NCI-H1092 treated with DMSO at 0.1 percent for 48 hours (cell line): ENCODE data around the gene MCTP1.

Source experiments
- DNase-seq: peaks from one replicate; lab custom pipeline; 2025; lab: John Stamatoyannopoulos, UW

MCTP1 gene

DNA sequence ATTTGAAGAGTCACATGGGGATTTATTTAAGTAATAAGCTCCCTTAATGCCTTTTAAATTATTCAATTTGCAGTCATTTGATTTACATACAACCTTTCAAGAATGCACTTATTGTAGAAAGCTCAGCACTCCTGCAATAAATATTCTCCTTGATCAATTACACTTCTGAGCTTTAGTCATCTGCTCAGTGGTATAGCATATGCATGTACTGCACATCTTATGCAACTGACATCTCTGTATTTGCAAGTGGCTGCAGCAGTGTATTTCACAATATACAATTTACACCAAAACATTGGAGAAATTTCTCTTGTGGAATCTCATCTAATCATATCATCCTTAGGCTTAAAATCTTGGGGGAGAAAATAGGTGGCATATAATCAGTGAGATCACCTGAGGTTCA, 340.7 kb downstream of the MCTP1 start:
- DNase-seq = no peak

DNA sequence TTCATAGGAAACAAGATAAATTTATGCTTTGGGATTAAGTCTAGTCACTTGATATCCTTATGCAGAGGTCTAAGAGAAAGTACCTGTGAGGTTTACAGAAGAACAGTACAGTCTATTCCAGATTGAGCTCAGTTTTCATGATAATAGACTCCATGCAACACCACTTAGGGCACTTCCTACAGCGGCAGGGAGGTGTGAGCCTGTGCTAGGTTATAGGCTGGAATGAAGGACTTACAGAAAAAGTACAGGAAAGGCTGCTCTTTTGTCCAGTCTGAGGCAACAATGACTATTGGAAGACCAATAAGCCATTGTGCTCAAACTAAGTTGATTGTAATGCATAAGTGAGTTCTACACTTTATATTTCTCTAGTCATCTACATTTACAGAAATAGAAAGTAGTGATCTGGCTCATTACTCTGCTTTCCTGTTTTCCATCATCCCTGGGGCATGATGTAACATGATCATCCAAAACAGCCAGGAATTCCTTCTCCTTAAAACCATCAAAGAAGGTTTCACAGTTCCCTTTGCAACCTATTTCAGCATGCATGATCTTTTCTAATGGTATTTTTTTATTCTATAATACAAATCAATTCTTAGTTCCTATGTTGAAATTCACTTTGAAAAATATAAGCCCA, 343.7 kb downstream of the MCTP1 start:
- DNase-seq = no peak

DNA sequence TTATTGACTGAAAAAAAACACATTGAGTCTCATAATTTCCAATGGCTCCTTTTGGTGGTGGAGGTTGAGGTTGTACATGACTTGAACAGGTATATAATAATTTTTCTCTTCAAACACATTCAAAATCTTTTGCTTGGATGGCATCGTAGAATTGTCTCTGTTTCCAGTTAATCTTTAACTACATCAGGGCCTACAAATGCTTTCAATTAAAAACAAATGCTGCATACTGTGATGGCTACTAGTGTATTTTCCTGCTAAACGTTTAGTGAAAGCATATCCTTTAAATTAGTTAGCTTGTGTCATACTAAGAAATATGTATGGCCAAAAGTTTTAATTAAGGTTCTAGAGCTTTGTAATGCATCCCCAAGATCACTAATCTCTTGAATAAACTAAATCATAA, 352.6 kb downstream of the MCTP1 start:
- DNase-seq = no peak

DNA sequence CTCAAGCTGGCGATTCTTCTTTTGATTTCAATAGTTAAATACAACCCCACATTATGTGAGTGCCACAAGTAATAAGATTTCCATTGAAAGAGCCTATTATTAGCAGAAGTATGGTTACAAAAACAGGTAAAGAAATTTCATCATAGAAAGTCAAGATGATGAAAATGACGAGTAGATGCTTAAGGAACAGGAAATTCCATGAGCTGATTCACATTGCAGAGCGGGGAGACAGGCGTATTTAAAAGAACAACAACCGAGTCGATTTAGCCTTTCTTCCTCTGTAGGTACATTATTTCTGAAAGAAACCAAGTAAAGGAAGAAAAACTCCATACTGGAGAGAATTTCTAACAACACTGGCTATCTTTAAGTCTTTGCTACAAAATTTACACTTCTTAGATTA, 356.0 kb downstream of the MCTP1 start:
- no peak for DNase-seq

DNA sequence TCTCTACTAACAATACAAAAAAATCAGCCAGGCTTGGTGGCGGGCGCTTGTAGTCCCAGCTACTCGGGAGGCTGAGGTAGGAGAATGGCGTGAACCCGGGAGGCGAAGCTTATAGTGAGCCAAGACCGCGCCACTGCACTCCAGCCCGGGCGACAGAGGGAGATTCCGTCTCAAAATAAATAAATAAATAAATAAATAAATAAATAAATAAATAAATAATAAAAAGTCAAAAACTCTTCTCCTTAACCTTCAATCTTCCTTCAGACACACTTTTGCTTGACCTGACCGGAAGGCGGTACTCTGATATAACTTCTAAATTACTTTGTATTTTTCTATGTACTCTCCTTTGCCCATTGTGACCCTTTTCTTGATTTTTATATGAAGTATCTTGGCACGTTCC, 364.3 kb downstream of the MCTP1 start:
- no peak for DNase-seq

DNA sequence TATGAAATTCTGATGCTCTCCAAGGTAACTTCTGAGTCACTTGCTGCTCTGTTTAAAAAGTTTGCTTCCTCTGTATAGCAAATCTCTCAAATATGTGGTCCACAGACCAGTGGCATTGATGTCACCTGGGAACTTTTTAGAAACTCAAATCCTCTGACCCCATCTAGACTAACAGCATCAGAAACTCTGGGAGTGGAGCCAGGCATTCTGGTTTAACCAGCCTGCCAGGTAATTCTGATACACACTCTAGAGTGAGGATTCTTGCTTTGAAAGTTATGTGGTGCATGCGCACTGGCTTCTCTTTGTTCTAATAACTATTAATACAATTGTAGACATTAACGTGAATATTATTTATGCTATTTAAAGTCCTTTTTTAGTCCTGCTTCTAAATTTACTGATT, 368.3 kb downstream of the MCTP1 start:
- no peak for DNase-seq

DNA sequence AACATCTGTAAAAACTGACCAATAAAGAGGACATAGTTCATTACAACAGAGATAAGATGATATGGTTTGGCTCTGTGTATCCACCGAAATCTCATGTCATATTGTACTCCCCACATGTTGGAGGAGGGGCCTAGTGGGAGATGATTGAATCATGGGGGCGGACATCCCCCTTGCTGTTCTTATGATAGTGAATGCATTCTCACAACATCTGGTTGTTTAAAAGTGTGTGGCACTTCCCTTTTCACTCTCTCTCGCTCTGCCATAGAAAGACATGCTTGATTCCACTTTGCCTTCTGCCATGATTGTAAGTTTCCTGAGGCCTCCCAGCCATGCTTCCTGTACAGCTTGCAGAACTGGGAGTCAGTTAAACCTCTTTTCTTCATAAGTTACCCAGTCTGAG, 373.6 kb downstream of the MCTP1 start:
- DNase-seq = no peak

DNA sequence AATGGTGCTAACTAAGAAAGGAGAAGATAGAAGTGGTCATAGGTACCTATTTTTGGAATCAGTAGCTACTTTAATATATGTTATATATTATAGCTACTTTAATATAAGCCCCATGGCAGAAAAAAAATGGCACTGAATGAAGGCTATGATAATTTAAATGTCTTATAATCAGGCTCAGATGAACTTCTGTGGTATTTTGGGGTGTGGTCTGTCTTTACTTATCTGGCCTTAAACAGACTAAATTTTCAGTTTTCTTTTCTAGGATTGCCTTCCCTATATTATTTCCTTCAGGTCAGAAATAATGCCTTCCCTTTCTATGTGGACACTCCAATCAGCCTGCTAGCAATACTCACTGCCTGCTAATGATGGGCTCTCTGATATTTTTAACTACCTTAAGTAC, 374.2 kb downstream of the MCTP1 start:
- DNase-seq = no peak

DNA sequence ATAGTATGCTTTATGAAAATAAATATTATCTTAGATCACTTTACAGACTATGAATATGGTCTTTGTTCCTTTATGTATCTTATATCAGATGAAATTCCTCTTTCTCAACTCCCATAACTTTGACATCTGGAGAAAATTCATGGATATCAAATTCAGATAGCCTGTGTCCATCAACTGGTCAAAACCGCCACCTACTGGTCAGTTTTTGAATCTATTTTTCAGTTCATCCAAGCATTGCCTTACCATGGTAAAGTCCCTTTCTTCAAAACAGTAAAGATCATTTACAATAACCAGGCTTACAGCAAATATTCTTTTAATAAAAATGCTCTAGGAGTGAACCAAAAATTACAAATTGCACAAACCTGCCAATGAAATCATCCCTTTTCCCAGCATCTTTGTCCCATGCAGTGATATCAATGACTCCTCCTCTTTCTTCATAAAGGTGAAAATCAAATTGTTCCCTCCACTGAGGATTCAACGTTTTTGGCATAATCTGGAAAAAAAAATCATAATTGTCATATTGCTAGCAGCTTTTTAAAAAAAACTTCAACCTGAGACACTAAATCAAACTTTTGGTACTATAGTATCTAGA, 375.9 kb downstream of the MCTP1 start:
- peak; percentile 9 for DNase-seq

DNA sequence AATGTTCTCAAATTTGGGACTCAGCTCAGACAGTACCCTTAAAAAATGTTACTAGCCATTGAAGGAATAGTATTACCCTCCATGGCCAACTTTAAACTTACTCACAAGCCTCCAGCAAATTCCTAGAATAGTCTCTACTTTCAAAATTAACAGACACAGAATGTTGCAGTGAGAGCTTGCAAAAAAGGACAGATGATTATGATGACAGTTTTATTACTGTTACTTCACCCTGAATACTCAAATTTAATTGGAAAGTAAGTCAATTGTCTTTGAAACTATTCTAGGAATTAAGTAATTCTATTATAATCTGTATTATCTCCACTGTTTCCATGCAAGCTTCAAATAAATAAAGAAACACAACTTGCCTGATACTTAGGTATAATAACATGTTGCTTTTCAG, 378.1 kb downstream of the MCTP1 start:
- DNase-seq = no peak

DNA sequence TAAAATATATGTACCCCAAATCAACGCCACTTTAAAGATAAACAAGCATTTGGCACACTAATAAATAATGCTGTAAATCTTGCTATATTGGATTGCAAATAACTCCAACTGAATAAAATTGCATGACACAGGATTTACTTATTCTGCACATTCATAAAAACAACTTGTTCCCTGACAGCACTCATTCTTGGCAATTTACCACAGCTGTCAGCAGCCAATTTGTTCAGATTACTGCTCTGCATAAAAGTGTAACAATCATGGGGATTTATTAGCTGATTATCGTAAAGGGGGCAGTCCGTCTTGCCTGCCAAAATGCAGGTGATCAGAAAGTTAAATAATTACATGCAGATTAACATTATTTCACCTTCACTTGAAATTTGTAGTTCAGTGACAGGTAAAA, 381.2 kb downstream of the MCTP1 start:
- DNase-seq = no peak

DNA sequence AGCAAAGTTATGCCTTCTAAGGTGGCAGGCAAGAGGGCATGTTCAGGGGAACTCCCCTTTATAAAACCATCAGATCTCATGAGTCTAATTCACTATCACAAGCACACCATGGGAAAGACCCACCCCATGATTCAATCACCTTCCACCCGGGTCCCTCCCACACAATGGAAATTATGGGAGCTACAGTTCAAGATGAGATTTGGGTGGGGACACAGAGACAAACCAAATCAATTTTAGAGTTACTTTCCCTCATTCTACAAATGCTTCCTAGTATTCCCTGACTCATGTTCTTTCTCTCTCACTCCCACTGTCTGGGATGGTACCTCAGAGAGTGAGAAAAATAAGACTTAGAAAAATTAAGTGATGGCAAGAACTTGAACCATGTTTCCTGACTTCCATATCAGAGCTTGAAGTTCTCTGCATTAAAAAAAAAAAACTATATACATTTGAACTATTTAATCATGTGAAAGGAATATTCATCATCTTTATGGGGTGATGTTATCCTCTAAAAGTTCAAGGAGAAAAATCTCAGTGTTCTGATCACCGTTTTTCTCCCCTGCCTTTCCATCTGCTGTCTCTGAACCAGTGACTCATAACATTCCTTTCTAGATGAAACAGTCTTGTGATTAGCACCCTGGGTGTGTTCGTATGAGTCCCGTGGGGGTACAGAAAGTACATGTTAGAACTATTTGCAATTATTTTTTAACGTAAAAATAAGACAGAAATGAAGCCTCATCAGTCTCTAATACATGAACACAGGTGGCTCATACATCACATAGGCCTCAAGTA, 383.5 kb downstream of the MCTP1 start:
- DNase-seq = no peak

DNA sequence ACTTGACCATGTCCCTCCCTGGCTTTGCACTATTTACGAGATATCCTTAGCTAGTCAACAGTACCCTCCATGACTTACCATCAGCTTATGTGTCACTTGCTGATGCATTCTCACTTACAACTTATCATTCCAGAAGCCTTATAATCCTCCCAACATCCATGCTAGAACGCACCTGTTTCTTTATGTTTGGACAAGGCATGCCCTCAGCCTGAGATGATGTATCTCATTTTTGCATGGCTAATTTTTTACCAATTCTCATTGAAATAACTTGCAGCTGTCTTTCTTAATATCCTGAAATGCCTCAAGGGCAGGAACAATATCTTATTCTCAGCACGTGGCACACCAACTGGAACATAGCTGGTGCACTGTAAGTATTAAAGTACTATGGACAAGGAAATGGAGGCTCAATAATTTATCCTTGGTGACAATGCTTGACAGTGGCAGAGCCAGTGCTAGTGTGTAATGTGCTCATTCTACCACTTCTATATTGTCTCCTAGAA, 384.8 kb downstream of the MCTP1 start:
- DNase-seq = no peak

DNA sequence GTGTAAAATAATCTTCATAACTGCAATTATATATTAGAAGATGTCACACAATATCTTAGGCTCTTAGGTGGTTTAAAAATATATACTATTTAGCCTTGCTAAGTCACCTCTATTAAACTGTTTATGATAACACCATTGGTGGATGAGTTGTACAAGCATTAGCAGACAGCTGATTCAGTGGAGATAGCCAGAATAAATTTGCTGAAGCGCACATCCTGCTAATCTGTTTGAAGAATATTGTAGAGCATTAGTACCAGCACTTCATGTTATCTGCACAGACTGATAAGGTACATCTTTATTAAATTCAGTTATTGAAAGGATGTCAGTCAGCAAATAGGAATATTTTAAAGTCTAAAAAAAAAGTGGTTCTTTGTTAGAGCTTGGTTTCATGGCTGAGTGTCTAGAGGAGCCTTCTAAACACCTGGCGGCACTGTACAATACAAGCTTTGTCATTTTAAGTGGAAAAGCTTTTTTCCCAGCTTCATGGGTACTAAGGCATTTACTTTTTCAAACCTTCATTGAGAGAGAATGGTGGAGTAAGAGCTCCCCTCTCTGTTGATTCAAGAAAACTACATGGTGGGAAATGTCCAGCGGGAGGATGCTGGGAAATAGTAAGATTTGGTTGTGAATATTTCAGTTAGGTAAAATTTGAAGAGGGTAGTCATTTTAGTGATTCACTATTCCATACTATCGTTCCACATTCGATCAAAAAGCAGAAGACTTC, 391.3 kb downstream of the MCTP1 start:
- DNase-seq = peak; percentile 2

DNA sequence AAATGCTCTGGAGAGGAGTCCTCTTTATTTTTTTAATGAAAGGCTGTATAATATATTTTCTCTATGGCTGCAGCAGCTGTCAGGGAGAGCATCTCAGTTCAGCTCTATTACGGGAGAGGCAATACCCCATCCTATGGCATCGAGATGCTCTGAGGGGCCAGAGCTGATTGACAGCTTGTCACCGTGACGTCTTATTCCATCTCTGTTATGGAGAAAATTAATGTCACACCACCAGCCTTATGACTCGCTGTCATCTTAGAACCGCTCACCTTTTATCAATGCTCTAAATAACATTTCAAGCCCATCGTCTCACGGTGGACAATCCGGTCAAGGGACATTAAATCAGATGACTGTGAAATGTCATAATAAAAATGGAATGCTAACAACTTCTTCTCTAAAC, 392.9 kb downstream of the MCTP1 start:
- DNase-seq = no peak

DNA sequence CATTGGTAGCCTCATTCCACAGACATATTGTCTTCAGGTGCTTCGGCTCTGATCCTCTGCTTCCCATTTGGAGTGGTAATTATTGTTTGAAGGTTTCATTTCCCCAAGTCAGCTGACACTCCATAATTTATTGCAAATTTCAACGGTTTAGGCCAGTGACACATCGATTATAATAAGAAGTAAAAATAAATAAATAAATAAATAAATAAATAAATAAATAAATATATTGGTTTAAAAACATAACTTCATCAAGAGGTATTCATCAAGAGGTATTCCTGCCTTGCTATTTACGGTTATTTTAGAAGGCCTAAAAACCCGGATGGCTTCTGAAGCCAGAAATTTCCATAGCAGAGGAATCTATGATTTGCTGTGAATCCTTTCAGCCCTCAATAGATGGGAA, 393.3 kb downstream of the MCTP1 start:
- DNase-seq = no peak

DNA sequence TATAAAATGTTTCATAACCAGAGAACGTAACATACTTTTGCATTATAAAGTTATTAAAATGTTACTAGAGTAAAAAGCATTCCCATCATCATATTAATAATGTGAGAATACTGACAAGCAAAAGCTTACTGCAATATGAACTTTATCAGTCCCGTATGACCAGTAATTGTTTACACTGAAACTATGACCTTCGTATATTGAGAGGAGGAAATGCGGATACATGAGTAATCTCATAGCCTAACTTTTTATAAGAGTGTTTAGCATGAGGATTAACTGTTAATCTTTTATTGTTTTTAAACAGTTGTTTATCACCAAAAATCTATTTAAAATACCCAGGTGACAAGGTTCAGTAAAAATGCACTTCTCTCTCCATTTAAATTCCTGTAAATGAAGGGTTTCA, 394.0 kb downstream of the MCTP1 start:
- no peak for DNase-seq

DNA sequence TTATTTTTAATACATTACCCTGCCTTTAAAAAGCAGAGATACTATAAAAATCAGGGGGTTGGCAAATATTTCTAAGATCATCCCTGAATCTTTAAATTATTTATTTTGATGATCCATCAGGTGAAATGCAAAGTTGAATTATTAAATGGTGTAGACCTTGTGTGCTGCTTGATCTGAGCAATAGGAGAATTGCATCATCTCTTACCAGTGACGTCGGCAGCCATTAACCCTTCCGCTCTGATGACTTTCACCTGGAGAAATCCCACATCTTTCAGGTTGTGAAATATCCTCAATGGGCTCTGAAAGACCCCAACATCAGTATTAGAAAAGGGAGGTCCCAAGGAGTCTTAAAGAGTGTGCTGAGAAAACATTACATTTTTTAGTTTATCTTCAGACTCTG, 396.2 kb downstream of the MCTP1 start:
- no peak for DNase-seq

DNA sequence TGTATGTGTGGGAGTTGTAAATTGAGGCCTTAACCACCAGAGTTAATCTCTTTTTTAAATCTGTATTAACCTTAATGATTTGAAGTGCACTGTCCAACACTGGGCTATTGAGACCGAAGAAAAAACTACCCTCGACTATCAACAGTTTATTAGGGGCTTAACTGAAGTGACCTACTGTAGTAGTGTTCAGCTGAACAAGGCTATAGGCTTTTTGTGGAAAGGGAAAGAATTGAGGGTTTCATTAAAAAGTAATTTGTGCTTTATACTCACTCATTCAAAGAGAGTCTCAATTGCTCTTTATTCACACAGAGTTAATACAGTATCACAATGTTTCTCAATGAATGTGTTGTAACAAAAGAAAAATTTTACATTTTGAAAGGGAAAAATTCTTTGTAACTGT, 399.0 kb downstream of the MCTP1 start:
- DNase-seq = no peak

DNA sequence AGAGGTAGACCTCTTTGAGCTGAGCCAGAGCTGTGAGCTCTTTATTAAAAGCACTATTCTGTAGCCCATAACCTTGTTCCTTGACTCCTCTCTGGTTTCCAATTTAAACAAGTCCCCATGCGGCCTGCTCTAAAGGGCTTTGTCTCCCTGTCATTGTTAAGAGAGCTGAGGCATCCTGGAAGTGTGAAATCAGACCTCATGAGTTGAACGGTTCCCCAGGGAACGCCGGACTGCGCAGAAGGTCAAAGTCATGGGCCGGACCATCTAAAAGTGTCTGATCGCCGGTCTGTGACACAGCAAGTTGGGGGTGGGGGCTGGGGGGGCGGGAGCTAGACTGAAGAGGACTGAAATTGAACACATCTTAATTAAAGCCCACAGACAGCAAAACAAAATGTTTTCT, 400.6 kb downstream of the MCTP1 start:
- no peak for DNase-seq

DNA sequence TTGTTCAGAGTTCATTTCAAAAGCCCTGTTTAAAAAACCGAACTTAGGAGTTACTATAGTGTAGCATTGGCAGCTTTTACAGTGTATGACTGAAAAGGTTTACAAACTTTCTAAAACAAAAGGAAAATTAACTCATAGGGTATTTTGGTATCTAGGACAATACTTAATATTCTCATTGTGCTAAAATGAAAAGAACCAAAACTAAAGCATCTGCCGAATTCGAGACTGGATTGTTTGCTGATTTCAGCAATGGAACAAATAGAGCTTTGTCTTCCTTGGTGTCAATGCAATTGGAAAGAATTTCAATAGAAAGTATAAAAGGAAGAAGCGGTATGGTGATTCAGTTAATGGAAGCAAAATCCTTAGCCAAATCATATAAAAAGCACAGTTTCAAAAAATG, 412.4 kb downstream of the MCTP1 start:
- DNase-seq = no peak

DNA sequence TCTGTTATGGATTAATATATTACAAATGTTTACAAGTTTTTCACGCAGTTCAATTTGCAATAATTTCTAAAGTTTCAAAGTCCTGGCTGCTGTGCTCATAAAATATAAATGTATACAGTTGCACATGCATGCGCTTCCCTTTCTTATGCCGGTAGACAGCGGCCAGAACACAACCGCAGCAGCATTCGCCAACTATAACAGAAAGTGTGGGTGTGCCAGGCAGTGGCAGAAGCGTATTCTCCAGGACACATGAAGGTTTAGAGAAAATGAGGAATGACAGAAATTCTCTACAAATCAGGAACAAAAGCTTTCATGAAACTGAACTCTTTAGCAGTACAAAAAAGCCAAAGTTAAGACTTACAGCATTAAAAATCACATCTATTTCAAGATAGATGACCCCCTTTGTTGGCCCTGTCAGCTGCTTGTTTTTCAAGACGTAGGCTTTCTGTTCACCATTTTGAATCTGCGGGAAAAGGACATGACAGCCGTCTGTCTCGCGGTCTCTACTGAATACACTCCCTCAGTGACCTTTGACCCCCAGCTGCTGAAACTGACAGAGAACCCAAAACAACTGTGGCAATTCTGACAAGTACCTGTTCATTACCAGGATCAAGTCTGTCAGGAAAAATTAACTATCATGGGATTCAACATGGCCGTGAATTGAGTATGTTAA, 414.2 kb downstream of the MCTP1 start:
- no peak for DNase-seq
